Transverse colon (tissue), 4 donors: Measurements from ENCODE around the gene CIC.

Source experiments
- CTCF ChIP-seq, 5 experiments: fragments of 200-600 bp in 3 of 5; fragments of 450-650 bp in 2 of 5; sonication (generic) in 3 of 5; IDR thresholded peaks; 1 replicate in 2 of 5; 2 replicates in 3 of 5; pipeline ENCODE4 v1.5.1; 2016 to 2017; ENCODE audit warnings: antibody characterized with exemption in 5 of 5, inconsistent platforms in 3 of 5, mild to moderate bottlenecking in 2 of 5, moderate library complexity in 1 of 5
- POLR2A ChIP-seq: fragments of 450-650 bp; IDR thresholded peaks from one replicate; pipeline ENCODE4 v1.6.1; 2016; ENCODE audit warnings: antibody characterized with exemption, mild to moderate bottlenecking, moderate library complexity
- POLR2AphosphoS5 ChIP-seq, 3 donors: sonication (generic); formaldehyde crosslinking; IDR thresholded peaks; one replicate each; pipeline ENCODE4 v1.6.1; 2016; ENCODE audit warnings: antibody characterized with exemption in 3 of 3

- TF ChIP-seq POLR2AphosphoS5 (IDR thresholded peaks at IDR 0.05) (no peak), CTCF (IDR thresholded peaks at IDR 0.05) (no peak), POLR2A (no peak)
Observed at GRCh38 chr19:42286349-42287016, 17.4 kb downstream of the CIC start.
